GM21723 (cell line): ENCODE results near the gene ZNF526.

Experiments
- ATAC-seq: cut with Tn5 transposase; IDR thresholded peaks from one replicate; pipeline ENCODE4 v1.9.1; 2021; ENCODE audit warnings: mild to moderate bottlenecking, moderate library complexity; ENCODE audit not compliant: unreplicated experiment

ZNF526 gene, protein sequence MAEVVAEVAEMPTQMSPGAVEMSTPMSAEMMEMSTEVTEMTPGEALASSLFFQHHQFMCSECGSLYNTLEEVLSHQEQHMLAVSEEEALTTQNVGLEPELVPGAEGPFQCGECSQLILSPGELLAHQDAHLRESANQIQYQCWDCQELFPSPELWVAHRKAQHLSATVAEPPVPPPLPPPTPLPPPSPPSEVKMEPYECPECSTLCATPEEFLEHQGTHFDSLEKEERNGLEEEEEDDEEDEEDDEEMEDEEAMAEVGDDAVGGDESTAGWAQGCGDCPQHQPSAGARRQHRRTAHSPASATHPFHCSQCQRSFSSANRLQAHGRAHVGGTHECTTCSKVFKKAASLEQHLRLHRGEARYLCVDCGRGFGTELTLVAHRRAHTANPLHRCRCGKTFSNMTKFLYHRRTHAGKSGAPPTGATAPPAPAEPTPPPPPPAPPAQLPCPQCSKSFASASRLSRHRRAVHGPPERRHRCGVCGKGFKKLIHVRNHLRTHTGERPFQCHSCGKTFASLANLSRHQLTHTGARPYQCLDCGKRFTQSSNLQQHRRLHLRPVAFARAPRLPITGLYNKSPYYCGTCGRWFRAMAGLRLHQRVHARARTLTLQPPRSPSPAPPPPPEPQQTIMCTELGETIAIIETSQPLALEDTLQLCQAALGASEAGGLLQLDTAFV

DNA sequence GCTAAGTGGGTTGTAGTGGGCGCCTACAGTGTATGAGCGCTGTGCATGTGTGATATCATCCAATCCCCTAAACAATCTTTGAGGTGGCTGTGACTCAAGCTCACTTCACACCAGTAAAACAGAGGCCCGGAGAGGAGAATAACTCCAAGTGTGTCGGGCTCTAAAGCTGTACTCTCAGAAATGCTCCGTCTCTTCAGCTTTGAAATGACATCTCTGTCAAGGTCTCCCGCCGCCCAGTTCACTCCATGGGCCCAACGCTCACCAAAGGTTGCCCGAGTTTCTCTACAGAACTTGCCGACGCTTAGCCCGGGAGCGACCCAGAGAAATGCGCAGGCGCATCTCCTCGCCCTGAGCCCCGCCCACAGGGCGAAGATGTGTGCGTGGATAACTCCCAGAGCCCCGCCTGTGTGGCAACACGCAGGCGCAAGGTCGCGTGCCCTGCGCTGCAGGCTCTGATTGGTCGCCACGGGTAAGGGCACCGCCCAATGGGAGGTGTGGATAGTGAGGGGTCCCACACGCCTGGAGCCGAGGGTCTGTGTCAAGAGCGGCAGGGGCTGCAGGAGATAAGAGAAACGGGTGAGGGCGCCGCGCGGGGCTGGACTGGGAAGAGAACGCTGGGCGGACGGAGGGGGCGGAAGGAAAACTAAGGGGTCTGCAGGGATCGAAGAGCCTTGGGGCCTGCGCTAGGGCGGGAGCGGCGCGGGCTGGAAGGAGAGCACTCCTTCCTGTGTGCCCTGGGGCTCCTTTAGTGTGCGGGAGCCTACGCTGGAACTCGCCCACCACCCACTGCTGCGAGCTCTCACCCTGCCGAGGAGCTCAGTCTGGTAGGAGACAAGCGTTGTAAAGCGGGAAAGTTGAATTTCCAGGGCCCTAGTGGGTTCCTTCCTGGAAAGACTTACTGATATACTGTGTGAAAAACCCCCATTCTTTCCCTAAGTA lies at the start of gene ZNF526:
TSS of gene ZNF526 (plus strand) at position 501 of the 939 bp plus-strand sequence. CDS start 4,092 bp downstream, outside the sequence.
- peak; percentile 65 for ATAC-seq

DNA sequence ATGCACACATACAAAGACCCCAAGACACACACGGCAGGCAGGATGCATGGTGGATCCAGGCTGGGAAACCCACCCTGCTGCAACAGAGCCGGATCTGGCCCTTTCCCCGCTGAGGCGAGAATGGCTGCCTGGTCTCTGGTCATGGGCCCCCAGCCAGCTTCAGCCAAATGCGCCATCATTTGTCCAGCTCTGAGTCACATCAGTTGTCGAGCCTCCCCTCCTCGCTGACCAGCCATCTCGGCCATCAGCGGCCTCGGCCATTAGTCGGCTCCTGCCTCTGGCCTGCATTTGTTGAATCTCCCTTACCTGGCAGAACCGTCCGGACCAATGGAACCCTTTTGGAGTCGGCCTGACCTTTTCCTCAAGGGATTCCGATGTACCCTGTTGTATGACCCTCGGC lies 49.4 kb upstream of the ZNF526 start:
- ATAC-seq: no peak

DNA sequence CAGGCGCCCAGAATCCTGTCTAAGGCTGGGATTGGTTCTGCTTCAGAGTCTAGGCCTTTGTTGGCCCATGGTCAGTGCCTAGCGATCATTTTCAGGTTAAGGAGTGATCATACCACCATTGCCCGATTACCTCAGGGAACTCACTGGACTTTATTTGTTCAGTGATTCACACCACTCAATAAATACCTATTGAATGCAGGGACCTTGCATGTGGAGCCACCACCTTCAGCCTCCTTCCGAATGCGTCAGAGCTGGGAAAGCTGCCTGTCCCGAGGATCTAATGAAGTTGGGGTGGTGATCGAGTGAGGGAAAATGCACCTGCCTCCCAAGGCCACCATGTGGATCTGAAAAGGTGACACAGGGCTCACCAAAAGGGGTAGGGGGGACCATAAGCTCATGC lies 47.9 kb upstream of the ZNF526 start:
- no peak for ATAC-seq

DNA sequence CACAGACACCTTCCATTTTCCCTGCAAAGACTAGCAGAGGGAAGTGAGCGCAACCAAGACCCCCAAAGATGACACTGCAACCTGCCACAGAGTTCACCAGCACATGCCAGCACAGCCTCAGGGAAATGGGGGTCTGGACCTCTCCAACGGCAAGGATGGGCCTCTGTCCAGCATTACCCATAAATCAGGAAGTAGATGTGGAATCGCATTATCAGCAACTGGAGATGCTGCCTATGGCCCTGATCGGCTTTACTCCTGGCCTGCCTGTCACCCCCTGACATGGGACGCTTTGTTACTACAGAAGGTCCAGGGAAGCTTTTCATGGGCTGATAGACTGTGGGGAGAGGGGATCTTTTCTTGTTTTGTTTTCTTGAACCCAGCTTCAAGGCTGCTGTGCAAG lies 46.4 kb upstream of the ZNF526 start:
- ATAC-seq: no peak

DNA sequence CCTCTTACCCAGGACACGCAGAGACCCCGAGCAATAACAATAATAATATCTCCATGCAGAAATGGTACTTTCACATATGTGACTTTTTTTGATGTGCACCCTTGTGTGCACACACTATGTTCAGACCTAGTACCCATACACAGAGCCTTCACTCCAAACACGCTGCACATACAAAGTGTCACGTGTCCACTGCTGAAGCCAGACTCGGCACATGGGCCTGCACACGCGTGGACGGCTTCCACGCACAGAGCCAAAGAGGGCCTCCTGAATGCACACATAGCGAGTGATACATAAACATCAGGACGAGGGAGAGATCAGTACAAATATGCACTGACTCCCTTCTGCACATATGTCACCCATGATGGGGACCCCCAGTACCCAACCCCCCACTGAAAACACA lies 45.9 kb upstream of the ZNF526 start:
- ATAC-seq: no peak

DNA sequence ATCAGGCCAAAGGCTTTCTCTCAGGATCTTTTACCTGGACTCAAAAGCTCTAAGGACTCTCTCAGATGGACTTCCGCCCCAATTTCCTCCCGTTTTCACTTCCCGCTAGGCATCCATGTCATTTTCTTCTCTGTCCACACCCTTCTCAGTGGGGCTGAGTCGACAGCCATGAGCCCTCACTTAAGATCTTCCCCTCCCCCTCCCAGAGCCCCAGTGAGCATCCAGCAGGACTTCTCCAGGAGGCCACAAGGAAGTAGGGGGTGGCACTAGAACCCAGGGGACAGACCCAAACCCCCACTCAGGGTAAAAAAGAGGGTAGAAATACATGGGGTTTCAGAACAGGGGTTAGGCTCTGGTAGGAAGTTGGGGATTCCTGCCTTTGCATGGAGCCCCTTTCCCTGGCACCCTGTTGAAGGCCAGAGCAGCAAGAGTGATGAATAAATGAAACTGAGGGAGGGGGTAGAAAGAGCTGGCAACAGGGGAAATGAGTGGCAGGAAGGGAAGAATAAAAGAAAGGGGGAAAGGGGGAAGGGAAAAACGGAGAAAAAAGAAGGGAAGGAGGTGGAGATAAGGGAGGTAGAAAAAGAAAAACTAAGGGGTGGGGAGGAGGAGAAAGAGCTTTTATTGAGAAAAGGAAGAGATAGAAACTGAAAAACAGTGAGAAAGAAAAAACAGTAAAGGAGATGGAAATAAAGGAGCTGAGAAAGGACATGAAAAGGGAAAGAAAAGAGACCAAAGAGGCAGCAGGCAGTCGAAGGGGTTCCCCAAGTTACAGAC lies 45.0 kb upstream of the ZNF526 start:
- ATAC-seq: no peak

DNA sequence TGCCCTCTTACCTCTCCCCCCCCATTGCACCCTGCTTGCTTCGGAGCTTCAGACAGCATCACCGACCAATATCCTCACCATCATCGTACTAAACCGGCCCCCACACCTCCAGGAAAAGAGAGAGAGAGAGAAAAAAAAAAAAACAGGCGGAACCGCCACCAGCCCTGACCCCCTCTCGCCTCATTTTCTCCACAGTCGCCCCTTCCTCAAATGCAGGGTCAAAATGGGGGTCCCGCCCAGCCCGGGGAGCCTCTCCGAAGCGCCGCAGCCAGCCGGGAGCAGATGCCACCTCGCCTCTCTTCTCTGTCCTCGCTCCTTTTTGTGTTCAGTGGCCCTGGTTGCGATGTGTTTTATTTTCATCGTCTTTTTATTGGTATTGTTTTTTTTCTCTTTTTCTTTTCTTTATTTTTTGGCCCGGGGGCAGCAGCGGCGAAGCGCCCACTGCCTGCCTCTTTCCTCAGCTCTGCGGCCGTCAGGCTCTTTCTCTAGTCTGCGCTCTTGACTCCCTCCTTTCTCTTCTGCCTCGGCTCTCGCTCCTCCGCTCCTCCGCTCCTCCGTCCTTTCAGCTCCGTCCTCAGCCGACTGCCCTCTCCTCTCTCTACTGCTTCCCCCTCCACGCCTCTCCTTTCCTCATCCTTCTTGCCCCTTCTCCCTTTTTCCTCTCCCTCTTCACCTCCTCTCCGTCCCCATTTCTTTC lies 44.0 kb upstream of the ZNF526 start:
- ATAC-seq: no peak

DNA sequence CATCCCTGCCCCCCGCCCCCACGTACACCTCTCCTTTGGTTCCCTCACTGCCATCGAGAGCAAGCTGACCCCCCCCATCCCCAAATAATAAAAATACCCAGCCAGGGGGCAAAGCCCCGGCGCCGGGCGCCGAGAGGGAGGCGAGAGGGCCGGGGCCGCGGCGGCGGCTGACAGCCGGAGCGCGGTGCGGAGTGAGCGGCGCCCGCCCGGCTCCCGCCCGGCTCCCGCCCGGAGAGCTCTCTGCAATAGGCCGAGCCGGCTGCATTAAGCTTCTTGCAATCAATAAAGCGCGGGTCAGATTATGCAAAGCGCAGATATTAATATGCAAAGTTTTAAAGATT lies 43.5 kb upstream of the ZNF526 start:
- ATAC-seq: no peak

DNA sequence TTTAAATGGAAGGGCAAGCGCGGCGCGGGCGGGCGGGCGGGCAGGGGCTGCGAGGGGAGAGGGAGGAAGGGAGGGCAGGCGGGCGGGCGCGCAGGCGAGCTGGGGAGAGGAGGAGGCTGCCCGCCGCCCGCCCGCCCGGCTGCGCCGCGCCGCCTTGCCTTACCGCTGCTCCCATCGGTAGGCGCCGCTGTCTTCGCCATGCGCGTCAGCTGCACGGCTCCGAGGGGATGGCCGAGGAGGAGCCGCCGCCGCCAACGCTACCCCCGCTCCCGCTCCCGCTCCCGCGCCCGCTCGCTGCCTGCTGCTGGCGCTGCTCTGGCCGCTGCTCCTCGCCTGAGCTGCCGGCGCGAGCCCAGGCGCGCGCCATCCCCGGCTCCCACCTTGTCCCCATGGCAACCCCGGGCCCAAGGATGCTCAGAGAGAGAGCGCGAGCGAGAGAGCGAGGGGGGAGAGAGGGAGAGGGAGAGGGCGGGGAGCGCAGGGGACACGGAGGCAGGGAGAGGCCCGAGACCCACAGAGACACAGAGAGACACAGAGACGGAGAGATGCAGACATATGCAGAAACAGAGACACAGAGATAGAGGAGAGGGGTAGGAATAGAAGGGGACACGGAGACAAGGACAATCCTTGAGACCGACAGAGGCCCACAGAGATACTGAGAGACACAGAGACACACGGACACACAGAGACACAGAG lies 43.0 kb upstream of the ZNF526 start:
- ATAC-seq: no peak

DNA sequence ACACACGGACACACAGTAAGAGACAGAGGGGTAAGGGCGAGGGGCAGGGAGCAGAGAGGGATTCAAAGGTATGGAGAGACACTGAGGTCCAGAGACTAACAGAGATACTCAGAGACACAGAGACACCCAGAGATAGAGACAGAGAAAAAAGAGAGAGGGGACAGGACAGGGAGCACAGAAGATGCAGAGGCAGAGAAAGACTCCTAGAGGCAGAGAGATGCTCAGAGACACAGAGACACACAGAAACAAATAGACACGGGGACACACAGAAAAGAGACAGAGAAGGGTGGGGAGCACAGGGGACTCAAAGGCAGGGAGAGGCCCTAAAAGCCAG lies 42.5 kb upstream of the ZNF526 start:
- no peak for ATAC-seq

DNA sequence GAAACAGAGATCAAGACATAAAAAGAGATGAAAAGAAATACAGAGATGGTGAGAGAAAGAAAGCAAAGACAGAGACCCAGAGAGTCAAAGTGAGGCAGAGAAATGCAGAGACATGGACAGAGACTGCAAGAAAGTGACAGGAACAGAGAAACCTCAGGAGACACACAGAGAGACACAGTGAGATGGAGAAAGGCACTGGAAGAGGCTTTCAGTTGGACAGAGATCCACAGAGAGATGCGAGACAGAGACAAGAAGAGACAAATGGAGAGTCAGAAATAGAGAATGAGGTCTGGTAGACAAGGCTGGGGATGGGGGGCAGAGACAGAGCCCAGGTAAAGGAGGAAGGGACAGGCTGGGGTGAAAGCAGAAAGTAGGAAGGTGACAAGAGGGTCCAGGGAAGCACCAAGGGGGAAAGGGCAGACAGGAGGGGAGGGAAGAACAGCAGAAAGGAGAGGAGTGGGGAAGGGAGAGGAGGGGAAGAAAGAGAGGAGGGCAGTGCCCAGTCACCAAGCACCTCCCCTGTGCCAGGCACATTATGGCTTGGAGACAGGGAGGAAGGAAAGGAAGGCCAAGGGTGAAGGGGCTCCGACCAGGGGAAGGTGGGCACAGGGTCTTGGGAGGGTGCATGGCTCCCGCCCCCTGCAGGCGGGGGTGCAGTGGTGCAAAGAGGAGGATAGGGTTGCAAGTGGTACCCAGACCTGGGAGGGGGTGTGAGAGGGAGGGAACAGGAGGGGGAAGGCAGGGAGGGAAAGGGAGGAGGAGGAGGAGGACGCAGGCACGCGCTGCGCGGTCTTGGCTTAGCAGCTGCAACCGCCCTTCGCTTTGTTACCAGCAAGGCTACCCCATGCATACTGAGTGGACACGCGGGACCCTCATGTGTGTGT lies 41.1 kb upstream of the ZNF526 start:
- ATAC-seq: no peak

DNA sequence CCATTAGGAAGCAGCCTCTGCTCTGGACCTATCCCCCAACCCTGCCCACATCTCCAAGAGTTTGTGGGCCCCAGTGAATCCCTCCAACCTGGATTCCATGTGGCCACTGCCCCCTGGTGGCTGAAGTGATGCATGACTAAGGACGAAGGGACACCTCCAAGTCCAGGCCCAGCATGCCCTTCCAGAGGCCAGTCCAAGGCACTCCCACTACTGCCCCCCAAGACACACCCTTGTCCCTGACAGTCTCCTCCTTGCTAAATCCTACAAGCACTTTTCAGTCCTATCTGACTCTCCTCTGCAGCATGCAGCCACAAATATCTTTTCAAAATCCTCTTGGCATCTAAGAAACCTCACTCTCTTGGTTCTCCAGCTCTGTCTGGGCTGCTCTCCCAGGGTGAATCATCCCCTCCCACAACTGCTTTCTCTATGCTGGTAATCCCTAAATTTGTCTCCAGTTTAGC lies 35.7 kb upstream of the ZNF526 start:
- no peak for ATAC-seq

DNA sequence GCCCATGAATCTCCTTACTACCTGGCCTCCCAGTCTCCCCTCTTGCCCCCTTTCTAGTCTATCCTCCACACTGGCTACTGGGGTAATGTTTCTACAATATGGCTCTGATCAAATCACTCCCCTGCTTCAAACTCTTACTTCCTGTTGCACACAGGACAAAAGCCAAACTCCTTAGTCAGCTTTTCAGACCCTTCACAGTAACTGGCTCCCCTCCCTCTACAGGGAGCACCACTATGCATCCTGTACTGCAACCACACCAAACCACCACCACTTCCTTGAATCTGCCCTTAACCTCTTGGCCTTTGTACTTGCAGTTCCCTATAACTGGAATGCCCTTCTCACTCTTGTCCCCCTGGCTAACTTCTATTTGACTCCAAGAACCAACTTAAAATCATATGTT lies 34.8 kb upstream of the ZNF526 start:
- ATAC-seq: no peak

DNA sequence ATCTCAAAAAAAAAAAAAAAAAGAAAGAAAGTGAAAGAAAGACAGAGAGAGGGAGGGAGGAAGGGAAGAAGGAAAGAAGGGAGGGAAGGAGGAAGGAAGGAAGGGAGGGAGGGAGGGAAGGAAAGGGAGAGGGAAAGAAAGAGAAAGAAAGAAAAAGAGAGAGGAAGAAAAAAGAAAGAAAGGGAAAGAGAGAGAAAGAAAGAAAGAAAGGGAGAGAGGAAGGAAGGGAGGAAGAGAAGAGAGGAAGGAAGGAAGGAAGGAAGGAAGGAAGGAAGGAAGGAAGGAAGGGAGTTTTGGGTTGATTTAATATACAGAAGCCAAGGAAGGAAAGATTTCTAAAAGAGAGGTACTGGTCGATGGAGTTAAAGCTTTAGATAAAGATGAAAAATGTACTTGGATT lies 31.4 kb upstream of the ZNF526 start:
- ATAC-seq: no peak

DNA sequence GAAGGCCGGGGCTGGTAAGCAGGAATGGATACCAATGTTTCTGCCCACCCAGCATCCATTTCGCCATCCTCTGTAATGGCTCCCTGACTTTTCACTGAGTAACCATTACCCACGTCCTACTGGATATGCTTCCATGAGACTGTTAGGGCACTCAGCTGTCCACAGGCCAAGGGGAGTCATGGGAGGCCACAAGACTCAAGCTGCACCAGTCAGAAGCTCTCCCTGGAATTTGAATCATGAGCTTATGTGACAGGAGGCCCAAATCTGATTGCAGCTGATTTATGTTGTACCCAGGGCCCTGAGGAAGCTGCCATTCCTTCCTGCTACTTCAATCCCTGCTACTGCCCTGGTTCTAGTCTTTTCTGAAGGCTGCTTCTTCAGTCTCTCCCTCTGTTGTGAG lies 31.0 kb upstream of the ZNF526 start:
- no peak for ATAC-seq

DNA sequence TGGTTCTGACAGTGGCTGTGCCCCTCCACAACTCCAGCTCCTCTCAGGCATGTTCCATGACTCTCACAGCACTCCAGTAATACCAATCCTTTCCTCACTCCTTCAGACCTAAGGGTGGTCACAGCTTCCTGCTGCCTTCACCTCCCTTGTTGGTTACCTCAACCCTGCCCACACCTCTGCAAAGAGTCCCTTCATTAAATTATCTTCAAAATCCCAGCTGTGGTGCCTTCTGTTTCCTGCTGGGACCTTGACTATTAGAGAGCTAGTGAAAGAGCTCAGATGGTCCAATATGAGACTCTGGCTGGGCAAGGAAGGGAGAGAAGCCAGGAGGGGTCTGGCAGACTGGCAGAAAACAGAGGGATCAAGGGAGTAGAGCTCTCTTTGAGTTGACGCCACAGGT lies 28.8 kb upstream of the ZNF526 start:
- no peak for ATAC-seq

DNA sequence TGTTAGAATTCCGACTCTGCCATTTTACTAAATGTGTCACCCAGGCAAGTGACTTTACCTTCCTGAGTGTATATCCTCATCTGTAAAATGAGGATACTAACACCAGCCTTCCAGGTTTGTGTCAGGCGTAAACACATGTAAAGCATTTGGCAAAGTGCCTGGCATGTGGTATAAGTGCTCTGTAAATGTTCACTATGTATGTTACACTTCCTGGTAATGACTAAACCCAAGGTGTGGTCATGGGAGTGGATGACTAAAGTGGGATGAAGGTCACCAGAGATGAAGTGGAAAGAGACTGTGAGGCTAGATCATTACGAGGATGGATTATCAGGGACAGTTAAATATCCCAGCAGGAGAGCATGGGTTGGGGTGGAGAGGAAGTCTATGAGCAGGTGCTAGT lies 28.3 kb upstream of the ZNF526 start:
- no peak for ATAC-seq

DNA sequence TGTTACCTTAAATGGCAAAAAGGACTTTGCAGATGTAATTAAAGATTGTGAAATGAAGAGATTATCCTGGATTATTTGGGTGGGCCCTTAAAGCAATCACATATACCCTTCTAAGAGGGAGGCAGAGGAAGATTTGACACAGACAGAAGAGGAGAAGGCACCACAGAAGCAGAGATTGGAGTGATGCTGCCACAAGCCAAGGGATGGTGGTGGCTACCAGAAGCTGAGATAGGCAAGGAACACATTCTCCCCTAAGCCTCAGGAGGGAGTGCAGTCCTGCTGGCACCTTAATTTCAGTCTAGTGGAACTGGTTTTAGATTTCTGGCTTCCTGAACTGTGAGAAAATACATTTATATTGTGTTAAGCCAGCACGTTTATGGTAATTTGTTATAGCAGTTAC lies 26.8 kb upstream of the ZNF526 start:
- ATAC-seq: no peak

DNA sequence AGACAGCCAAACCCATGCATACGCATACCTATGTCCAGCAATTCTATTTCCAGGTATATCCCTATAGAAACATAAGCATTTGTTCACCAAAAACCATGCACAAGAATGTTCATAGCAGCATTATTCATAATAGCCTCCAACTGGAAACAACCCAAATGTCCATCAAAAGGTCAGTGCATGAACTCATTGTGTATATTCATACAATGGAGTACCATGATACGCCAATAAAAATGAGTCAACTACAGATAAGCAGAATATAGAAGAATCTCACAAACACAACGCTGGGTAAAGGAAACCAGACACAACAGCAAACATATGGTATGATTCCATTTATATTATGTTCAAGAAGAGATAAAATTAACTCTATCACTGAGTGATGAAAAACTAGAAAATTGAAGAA lies 26.4 kb upstream of the ZNF526 start:
- ATAC-seq: no peak
